Calu3 (cell line): Measurements from ENCODE around the gene MAP4K2. TPM values are rescaled to one million over a fixed set of nuclear protein-coding genes. Genes with fewer than 3 reads are reported as not detected.

Experiments used
- BruUV-seq: library from RNA; stranded (reverse); fragments of 400-500 nt; replicated peaks from 2 replicates; lab custom pipeline; 2021; lab: Mats Ljungman, UMichigan
- CTCF ChIA-PET: fragments of 300-600 bp; sonication (Branson Sonifier 250); formaldehyde crosslinking; loops from one replicate; lab custom pipeline; 2022; ENCODE audit warnings: antibody characterized with exemption; lab: Charles Lee
- DNase-seq: peaks from one replicate; pipeline ENCODE4 v3.0.0; 2022
- H3K27ac Mint-ChIP-seq: one replicate; pipeline ENCODE4 v1.8.0; 2022; ENCODE audit warnings: mixed read lengths; ENCODE audit not compliant: unreplicated experiment
- H3K27me3 Mint-ChIP-seq: one replicate; pipeline ENCODE4 v1.8.0; 2022; ENCODE audit warnings: mixed read lengths; ENCODE audit not compliant: unreplicated experiment
- H3K36me3 Mint-ChIP-seq: one replicate; pipeline ENCODE4 v1.8.0; 2022; ENCODE audit warnings: mild to moderate bottlenecking, moderate library complexity, mixed read lengths; ENCODE audit not compliant: insufficient read depth, unreplicated experiment
- H3K4me1 Mint-ChIP-seq: one replicate; pipeline ENCODE4 v1.8.0; 2022; ENCODE audit warnings: mild to moderate bottlenecking, low read depth, mixed read lengths; ENCODE audit not compliant: unreplicated experiment
- H3K4me3 Mint-ChIP-seq: one replicate; pipeline ENCODE4 v1.8.0; 2022; ENCODE audit warnings: mild to moderate bottlenecking, low read depth, moderate library complexity, mixed read lengths; ENCODE audit not compliant: unreplicated experiment
- H3K9me3 Mint-ChIP-seq: one replicate; pipeline ENCODE4 v1.8.0; 2022; ENCODE audit warnings: low read depth, mixed read lengths; ENCODE audit not compliant: unreplicated experiment
- CTCF ChIP-seq: fragments of 200-600 bp; IDR thresholded peaks from one replicate; pipeline ENCODE4 v1.8.0; 2022; ENCODE audit warnings: antibody characterized with exemption; ENCODE audit not compliant: unreplicated experiment
- intact Hi-C: fragments of 100-400 bp; cut with micrococcal nuclease; formaldehyde crosslinking; loops from one replicate; pipeline ENCODE4 v1.10.0; 2022; ENCODE audit not compliant: unreplicated experiment
- total RNA-seq: library from RNA; stranded (reverse); gene quantifications from 2 replicates; pipeline ENCODE4 v1.2.3, GENCODE V29; 2022

MAP4K2 gene
- total RNA-seq, 1 experiment from 2014 or later, result 17.4 TPM

GRCh38 chr11:64799256-64799622 lies 3.8 kb downstream of the MAP4K2 start:
- peaks cover 17% of the 10 kb centered on the region for H3K36me3 Mint-ChIP-seq
- no peak for TF ChIP-seq CTCF
- DNase-seq, result no peak
- BruUV-seq, result no TSS peak
- intact Hi-C loops, result no loop called here
- CTCF ChIA-PET, result no interaction called here
- no peak overlapping the region for H3K4me3 Mint-ChIP-seq
- H3K4me1 Mint-ChIP-seq, result peaks cover 18% of the 10 kb centered on the region
- H3K9me3 Mint-ChIP-seq, result no peaks in the 10 kb centered on the region
- no peak overlapping the region for H3K27ac Mint-ChIP-seq
- no peaks in the 10 kb centered on the region for H3K27me3 Mint-ChIP-seq

GRCh38 chr11:64796757-64797541 lies 6.1 kb downstream of the MAP4K2 start:
- H3K4me1 Mint-ChIP-seq, result peaks cover 8% of the 10 kb centered on the region
- no peak for TF ChIP-seq CTCF
- no peak overlapping the region for H3K4me3 Mint-ChIP-seq
- intact Hi-C loops, result no loop called here
- H3K36me3 Mint-ChIP-seq, result no peaks in the 10 kb centered on the region
- no peak overlapping the region for H3K27ac Mint-ChIP-seq
- H3K27me3 Mint-ChIP-seq, result no peaks in the 10 kb centered on the region
- no peaks in the 10 kb centered on the region for H3K9me3 Mint-ChIP-seq
- no TSS peak for BruUV-seq
- no peak for DNase-seq
- CTCF ChIA-PET, result interaction anchor here (0.5 to 0.6 kb wide), 2 partner anchors 167 to 228 kb away, joined by 3 to 4 read pairs; no protein-coding TSS in a partner anchor

GRCh38 chr11:64796047-64796756 lies 6.8 kb downstream of the MAP4K2 start:
- CTCF ChIA-PET, result interaction anchor here (0.6 kb wide), 1 partner anchor 168 kb away, joined by 3 read pairs; no protein-coding TSS in a partner anchor
- no peaks in the 10 kb centered on the region for H3K27me3 Mint-ChIP-seq
- H3K9me3 Mint-ChIP-seq, result no peaks in the 10 kb centered on the region
- H3K27ac Mint-ChIP-seq, result no peak overlapping the region
- BruUV-seq, result no TSS peak
- no peak for TF ChIP-seq CTCF
- intact Hi-C loops, result no loop called here
- peaks cover 8% of the 10 kb centered on the region for H3K4me1 Mint-ChIP-seq
- H3K36me3 Mint-ChIP-seq, result no peaks in the 10 kb centered on the region
- no peak overlapping the region for H3K4me3 Mint-ChIP-seq
- no peak for DNase-seq

GRCh38 chr11:64794526-64794925 lies 8.5 kb downstream of the MAP4K2 start:
- Mint-ChIP-seq H3K27me3 (no peaks in the 10 kb centered on the region), H3K4me1 (peaks cover 8% of the 10 kb centered on the region), H3K27ac (no peak overlapping the region), H3K4me3 (no peak overlapping the region), H3K9me3 (no peaks in the 10 kb centered on the region), H3K36me3 (no peaks in the 10 kb centered on the region)
- no peak for TF ChIP-seq CTCF
- no TSS peak for BruUV-seq
- no peak for DNase-seq
- intact Hi-C loops, result no loop called here
- CTCF ChIA-PET, result no interaction called here
